K562 (cell line): Measurements from ENCODE around the gene MSI1. TPM values are rescaled to one million over a fixed set of nuclear protein-coding genes. Genes with fewer than 3 reads are reported as not detected.

ENCODE experiments used
- CUX1 ChIP-seq: fragments of 200-800 bp; sonication (Bioruptor generic); IDR thresholded peaks from 2 replicates; pipeline ENCODE4 v1.6.1; 2016; ENCODE audit warnings: missing genetic modification characterization, missing compliant biosample characterization
- ELK1 ChIP-seq: sonication (generic); formaldehyde crosslinking; IDR thresholded peaks from 2 replicates; pipeline ENCODE4 v1.8.1; 2022; ENCODE audit warnings: missing genetic modification reagents
- EP400 ChIP-seq: fragments of 450-650 bp; IDR thresholded peaks from 2 replicates; pipeline ENCODE4 v1.6.1; 2017; ENCODE audit warnings: antibody characterized with exemption, mild to moderate bottlenecking, moderate library complexity
- HNRNPL ChIP-seq: fragments of 200-400 bp; formaldehyde crosslinking; IDR thresholded peaks from 2 replicates; pipeline ENCODE4 v1.6.1; 2017; ENCODE audit warnings: low read depth, mild to moderate bottlenecking, low read length
- MNT ChIP-seq, 2 experiments: fragments of 450-650 bp; conservative IDR thresholded peaks; 2 replicates each; pipeline ENCODE4 v1.6.1; 2017; ENCODE audit warnings: mild to moderate bottlenecking in 2 of 2, moderate library complexity in 2 of 2
- MXD1 ChIP-seq: fragments of 250-450 bp; sonication (Bioruptor Pico); IDR thresholded peaks from 2 replicates; pipeline ENCODE4 v1.8.0; 2021; ENCODE audit warnings: borderline replicate concordance, mild to moderate bottlenecking, moderate library complexity; ENCODE audit not compliant: poor library complexity, severe bottlenecking
- RUNX1 ChIP-seq: sonication (generic); IDR thresholded peaks from 2 replicates; pipeline ENCODE4 v1.6.1; 2016; ENCODE audit warnings: antibody characterized with exemption, low read depth
- SMAD3 ChIP-seq: fragments of 450-650 bp; formaldehyde crosslinking; conservative IDR thresholded peaks from 2 replicates; pipeline ENCODE4 v1.4.0; 2020; ENCODE audit warnings: mild to moderate bottlenecking
- ZFP30 ChIP-seq: fragments of 250-450 bp; sonication (Bioruptor Pico); IDR thresholded peaks from 2 replicates; pipeline ENCODE4 v1.8.0; 2022; ENCODE audit warnings: moderate library complexity, mild to moderate bottlenecking, inconsistent platforms, borderline replicate concordance
- ZNF24 ChIP-seq: fragments of 450-650 bp; IDR thresholded peaks from 2 replicates; pipeline ENCODE4 v1.6.1; 2016
- ZNF583 ChIP-seq: fragments of 250-450 bp; sonication (Bioruptor Pico); IDR thresholded peaks from 2 replicates; pipeline ENCODE4 v1.4.0; 2020
- ZNF584 ChIP-seq: fragments of 200-800 bp; sonication (Bioruptor generic); IDR thresholded peaks from 2 replicates; pipeline ENCODE4 v1.6.1; 2016; ENCODE audit warnings: low read depth, mild to moderate bottlenecking, missing genetic modification characterization, missing compliant biosample characterization
- ZNF644 ChIP-seq: fragments of 200-800 bp; sonication (Bioruptor generic); IDR thresholded peaks from 2 replicates; pipeline ENCODE4 v1.6.1; 2016; ENCODE audit warnings: low read depth, missing genetic modification characterization, missing compliant biosample characterization
- polyA plus RNA-seq, 8 experiments: library from polyadenylated mRNA; depleted of rRNA in 4 of 8; stranded (reverse) in 5 of 8; unstranded in 3 of 8; fragments of >200 nt; fragmentation: Nextera tagmentation in 2 of 8; fragmentation: Illumina TruSeq in 1 of 8; extraction: Ambion mirVana in 2 of 8; extraction: Trizol in 1 of 8; gene quantifications; 2 replicates each; pipeline versions ENCODE4 v1.2.1 to v1.2.3, GENCODE V29; 2011 to 2014; ENCODE audit warnings: inconsistent platforms in 1 of 8, missing spikeins in 1 of 8
- total RNA-seq, 7 experiments: library from RNA; depleted of rRNA in 6 of 7; stranded (reverse); fragments of >200 nt in 6 of 7; fragmentation: Illumina TruSeq in 2 of 7; extraction: Trizol in 2 of 7; gene quantifications; 2 replicates each; pipeline versions ENCODE4 v1.2.1 to v1.2.3, GENCODE V29; 2011 to 2021; ENCODE audit warnings: low replicate concordance in 1 of 7
- TF ChIP-seq, protein P1 (sequence below): fragments of 450-650 bp; IDR thresholded peaks from 2 replicates; pipeline ENCODE4 v1.6.1; 2016; ENCODE audit warnings: antibody characterized with exemption
- TF ChIP-seq, protein P2 (sequence below): sonication (generic); formaldehyde crosslinking; IDR thresholded peaks from 2 replicates; pipeline ENCODE4 v1.8.1; 2023; ENCODE audit warnings: mild to moderate bottlenecking, missing genetic modification reagents

MSI1 gene
- total and polyA plus RNA-seq, 9 of the 15 experiments (the other 6 are each of a cell fraction or from before 2014, with no cell fraction given): 0.16 TPM; not detected in 8

DNA sequence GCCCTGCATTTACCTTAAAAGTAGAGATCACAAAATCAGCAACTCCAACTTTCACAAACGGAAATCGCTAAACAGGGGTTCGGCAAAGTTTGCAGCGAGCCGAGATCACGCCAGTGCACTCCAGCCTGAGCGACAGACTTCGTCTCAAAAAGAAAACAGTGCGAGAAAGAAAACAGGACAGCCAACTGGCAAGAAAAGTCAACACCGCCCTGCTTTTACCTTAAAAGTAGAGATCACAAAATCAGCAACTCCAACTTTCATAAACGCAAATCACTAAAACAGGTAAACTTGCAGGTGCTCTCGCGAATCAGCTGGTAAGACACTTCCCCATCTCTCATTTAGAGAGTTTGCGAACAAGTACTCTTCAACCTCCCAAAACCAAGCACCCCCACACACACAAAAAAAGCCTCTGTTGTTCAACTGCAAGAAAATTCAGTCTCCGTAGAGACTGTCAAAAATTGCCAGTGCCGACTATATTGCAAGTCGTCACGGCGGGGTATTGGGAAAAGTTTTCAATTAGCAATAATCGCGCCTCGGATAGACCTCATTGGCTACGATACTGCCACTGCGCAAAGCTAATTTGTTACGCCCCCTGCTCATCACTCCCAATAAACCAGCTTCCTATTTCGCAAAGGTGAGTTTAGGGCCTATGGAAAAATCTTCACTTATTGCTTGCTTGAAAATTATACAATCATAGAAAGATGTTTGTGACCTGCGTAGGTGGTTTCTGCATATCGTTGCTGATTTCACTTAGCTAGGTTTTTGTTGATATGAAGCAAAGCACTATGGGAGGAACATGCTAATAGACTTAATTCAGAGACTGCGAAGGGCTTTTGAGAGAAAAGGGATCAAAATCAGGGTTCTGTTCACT lies 76.1 kb downstream of the MSI1 start, which contains the start of gene RNU4-1 (continued):
- TF ChIP-seq ZNF24: peak; percentile 32; the same call in 1 of the 2 replicates
- no peak for TF ChIP-seq ELK1
- TF ChIP-seq ZNF644 (tag): 0 out of 2 replicates have a peak, but pooled peaks have one; percentile 26
- TF ChIP-seq RUNX1: peak; percentile 96
- TF ChIP-seq EP400: peak; percentile 69
- TF ChIP-seq, protein P1, sequence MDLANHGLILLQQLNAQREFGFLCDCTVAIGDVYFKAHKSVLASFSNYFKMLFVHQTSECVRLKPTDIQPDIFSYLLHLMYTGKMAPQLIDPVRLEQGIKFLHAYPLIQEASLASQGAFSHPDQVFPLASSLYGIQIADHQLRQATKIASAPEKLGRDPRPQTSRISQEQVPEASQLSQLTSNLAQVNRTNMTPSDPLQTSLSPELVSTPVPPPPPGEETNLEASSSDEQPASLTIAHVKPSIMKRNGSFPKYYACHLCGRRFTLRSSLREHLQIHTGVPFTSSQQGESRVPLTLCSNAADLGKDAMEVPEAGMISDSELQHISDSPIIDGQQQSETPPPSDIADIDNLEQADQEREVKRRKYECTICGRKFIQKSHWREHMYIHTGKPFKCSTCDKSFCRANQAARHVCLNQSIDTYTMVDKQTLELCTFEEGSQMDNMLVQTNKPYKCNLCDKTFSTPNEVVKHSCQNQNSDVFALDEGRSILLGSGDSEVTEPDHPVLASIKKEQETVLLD: peak; percentile 46; the same call in 1 of the 2 replicates
- peak; percentile 70; the same call in 1 of the 2 replicates for TF ChIP-seq SMAD3 (CRISPR knock-in tag)
- no peak for TF ChIP-seq MXD1 (CRISPR knock-in tag)
- TF ChIP-seq, protein P2, sequence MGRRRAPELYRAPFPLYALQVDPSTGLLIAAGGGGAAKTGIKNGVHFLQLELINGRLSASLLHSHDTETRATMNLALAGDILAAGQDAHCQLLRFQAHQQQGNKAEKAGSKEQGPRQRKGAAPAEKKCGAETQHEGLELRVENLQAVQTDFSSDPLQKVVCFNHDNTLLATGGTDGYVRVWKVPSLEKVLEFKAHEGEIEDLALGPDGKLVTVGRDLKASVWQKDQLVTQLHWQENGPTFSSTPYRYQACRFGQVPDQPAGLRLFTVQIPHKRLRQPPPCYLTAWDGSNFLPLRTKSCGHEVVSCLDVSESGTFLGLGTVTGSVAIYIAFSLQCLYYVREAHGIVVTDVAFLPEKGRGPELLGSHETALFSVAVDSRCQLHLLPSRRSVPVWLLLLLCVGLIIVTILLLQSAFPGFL (CRISPR knock-in tag): peak; percentile 59; the same call in 1 of the 2 replicates
- peak in 1 of 2 experiments; percentile 41 for TF ChIP-seq MNT (conservative IDR thresholded peaks at IDR 0.05)
- TF ChIP-seq ZNF584 (CRISPR knock-in tag): peak; percentile 68; the same call in 1 of the 2 replicates
- TF ChIP-seq CUX1: peak; percentile 98
- no peak for TF ChIP-seq ZNF583 (CRISPR knock-in tag)
- no peak for TF ChIP-seq ZFP30
- TF ChIP-seq HNRNPL: peak; percentile 94
